ENCODE results near the gene KAZN.

DNA sequence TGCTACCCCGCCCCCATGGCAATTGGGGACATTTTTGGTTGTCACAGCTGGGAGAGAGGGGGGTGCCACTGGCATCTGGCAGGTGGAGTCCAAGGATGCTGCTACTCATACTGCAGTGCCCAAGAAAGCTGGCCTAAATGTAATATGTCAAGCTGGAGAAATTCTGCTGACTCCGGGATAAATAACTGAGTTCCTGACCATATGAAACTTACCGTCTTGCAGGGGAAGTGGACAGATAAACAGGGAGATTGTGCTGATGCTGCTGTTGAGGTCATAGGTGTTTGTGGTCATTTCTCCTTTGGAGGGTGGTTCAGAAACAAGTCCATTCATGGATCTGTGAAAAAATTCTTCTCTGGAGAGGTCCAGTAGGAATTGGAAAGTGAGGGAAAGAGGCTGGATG lies 54.4 kb downstream of the KAZN start:
- no peak for TF ChIP-seq GATA3 (IDR thresholded peaks at IDR 0.05; ENCODE audit: low read depth, low read length)
- no peak for TF ChIP-seq GATA2 (IDR thresholded peaks at IDR 0.05; ENCODE audit: low read depth, low read length)

Data from SH-SY5Y (cell line).